ENCODE measurements around the gene DIAPH2. TPM values are rescaled to one million over a fixed set of nuclear protein-coding genes. Genes with fewer than 3 reads are reported as not detected.

Gene DIAPH2
- total and polyA plus RNA-seq, 9 of the 15 experiments (the other 6 are each of a cell fraction or from before 2014, with no cell fraction given) = 0.01 to 0.18 (median 0.07) TPM; not detected in 1

DNA sequence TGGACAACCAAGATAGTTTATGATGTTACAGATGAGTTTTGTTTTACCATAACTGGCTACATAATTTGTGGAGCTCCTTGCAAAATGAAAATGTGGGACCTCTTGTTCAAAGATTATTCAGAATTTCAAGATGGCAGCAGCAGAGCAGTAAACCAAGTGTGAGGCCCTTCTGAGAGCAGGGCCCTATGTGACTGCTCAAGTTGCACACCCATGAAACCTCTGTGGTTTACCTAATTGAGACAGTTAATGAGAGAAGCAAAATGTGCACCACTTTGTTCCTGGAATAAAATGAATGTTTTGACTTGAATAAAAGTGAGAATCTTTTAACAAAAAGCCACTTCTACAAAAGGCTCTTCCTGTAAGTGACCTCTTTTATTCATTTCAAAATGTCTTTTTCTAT, 718.3 kb downstream of the DIAPH2 start:
- TF ChIP-seq ETV6 (IDR thresholded peaks at IDR 0.05; ENCODE audit: borderline replicate concordance in 1 of 2, low read depth in 2 of 2, low read length in 1 of 2) = no peak
- no peak for TF ChIP-seq ETV6 (CRISPR knock-in tag; IDR thresholded peaks at IDR 0.05; ENCODE audit: borderline replicate concordance)
- no peak for TF ChIP-seq RBM22 (IDR thresholded peaks at IDR 0.05; ENCODE audit: low read depth, low read length, poor library complexity, severe bottlenecking)
- no peak for TF ChIP-seq ZNF146 (CRISPR knock-in tag; IDR thresholded peaks at IDR 0.05; ENCODE audit: unreplicated experiment)
- no peak for TF ChIP-seq ZNF77 (CRISPR knock-in tag; IDR thresholded peaks at IDR 0.05)
- TF ChIP-seq BACH1 (tag; IDR thresholded peaks at IDR 0.05) = no peak
- TF ChIP-seq ELF2 (CRISPR knock-in tag; IDR thresholded peaks at IDR 0.05) = no peak
- TF ChIP-seq, protein P1, sequence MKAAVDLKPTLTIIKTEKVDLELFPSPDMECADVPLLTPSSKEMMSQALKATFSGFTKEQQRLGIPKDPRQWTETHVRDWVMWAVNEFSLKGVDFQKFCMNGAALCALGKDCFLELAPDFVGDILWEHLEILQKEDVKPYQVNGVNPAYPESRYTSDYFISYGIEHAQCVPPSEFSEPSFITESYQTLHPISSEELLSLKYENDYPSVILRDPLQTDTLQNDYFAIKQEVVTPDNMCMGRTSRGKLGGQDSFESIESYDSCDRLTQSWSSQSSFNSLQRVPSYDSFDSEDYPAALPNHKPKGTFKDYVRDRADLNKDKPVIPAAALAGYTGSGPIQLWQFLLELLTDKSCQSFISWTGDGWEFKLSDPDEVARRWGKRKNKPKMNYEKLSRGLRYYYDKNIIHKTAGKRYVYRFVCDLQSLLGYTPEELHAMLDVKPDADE (conservative IDR thresholded peaks at IDR 0.05; ENCODE audit: control insufficient read depth, low read depth, low read length) = no peak
- no peak for TF ChIP-seq SMAD3 (CRISPR knock-in tag; conservative IDR thresholded peaks at IDR 0.05)
- no peak for TF ChIP-seq L3MBTL2 (IDR thresholded peaks at IDR 0.05)
- no peak overlapping the region for H3K27ac ChIP-seq (ENCODE audit: extremely low read depth, low read depth, low read length)
- H3K79me2 ChIP-seq (ENCODE audit: control insufficient read depth, insufficient read depth, low read length) = no peaks in the 10 kb centered on the region
- in situ Hi-C loops (cut with MboI) = no loop called here
- H3K4me3 ChIP-seq = no peak overlapping the region
- no peak for DNase-seq (ENCODE audit: extremely low read depth in 1 of 4, low spot score in 3 of 4)
- no peak overlapping the region for H2AFZ ChIP-seq (ENCODE audit: low read depth, low read length)
- ATAC-seq = no peak
- no peak for FAIRE-seq
- H3K27me3 ChIP-seq (ENCODE audit: control insufficient read depth in 2 of 2, insufficient read depth in 2 of 2, low read length in 2 of 2) = no peaks in the 10 kb centered on the region
- intact Hi-C loops (cut with micrococcal nuclease) = no loop called here
- H3K4me1 ChIP-seq (replicated peaks in 1 of 2; ENCODE audit: control insufficient read depth in 2 of 2, insufficient read depth in 2 of 2, low read length in 2 of 2) = no peaks in the 10 kb centered on the region
- no peak overlapping the region for H3K9ac ChIP-seq (ENCODE audit: insufficient read depth in 1 of 2, low read depth in 2 of 2, low read length in 2 of 2)
- H4K20me1 ChIP-seq (replicated peaks; ENCODE audit: control insufficient read depth, insufficient read depth, low read length) = no peaks in the 10 kb centered on the region
- POLR2A ChIA-PET = no interaction called here
- H3K36me3 ChIP-seq (ENCODE audit: control insufficient read depth, insufficient read depth, low read length) = no peaks in the 10 kb centered on the region
- no peak overlapping the region for H3K4me2 ChIP-seq (ENCODE audit: insufficient read depth, low read length)
- BruUV-seq (replicated peaks) = no TSS peak
- CTCF ChIA-PET (ENCODE audit: low intra/inter-chr PET ratio) = no interaction called here
- no peaks in the 10 kb centered on the region for H3K9me1 ChIP-seq (ENCODE audit: control insufficient read depth, insufficient read depth, low read length)
- no peaks in the 10 kb centered on the region for H3K9me3 ChIP-seq (replicated peaks; ENCODE audit: control insufficient read depth, insufficient read depth, low read depth, low read length)
